WI38 (cell line): ENCODE measurements around the gene SEC14L2.

Experiments used
- H3K4me3 ChIP-seq: 2 replicates; pipeline ENCODE4 v1.5.1; 2011; ENCODE audit warnings: low read depth, mild to moderate bottlenecking, control low read depth, low read length
- TF ChIP-seq, protein P1 (sequence below): IDR thresholded peaks from 2 replicates; pipeline ENCODE4 v1.5.1; 2012; ENCODE audit warnings: low read depth, mild to moderate bottlenecking, control low read depth, low read length

The SEC14L2 gene

DNA sequence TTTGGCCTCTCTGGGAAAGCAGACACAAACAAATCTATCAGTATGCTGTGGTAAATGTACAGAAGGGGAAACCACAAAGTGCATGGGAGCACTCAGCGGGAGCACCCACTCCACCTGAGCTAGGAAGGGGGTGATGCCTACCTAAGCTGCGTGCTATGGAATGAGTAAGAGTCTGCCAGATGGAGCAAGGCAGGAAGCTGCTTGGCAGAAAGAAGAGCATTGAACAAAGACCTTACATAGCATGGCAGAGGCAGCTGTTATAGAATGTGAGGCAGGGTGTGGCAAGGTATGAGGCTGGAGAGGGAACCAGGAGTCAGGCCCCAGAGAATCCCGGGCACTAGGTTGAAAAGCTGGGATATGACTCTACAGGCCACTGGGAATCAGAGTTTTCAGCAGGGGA lies 15.0 kb downstream of the SEC14L2 start:
- TF ChIP-seq, protein P1, sequence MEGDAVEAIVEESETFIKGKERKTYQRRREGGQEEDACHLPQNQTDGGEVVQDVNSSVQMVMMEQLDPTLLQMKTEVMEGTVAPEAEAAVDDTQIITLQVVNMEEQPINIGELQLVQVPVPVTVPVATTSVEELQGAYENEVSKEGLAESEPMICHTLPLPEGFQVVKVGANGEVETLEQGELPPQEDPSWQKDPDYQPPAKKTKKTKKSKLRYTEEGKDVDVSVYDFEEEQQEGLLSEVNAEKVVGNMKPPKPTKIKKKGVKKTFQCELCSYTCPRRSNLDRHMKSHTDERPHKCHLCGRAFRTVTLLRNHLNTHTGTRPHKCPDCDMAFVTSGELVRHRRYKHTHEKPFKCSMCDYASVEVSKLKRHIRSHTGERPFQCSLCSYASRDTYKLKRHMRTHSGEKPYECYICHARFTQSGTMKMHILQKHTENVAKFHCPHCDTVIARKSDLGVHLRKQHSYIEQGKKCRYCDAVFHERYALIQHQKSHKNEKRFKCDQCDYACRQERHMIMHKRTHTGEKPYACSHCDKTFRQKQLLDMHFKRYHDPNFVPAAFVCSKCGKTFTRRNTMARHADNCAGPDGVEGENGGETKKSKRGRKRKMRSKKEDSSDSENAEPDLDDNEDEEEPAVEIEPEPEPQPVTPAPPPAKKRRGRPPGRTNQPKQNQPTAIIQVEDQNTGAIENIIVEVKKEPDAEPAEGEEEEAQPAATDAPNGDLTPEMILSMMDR, result no peak
- no peak overlapping the region for H3K4me3 ChIP-seq

DNA sequence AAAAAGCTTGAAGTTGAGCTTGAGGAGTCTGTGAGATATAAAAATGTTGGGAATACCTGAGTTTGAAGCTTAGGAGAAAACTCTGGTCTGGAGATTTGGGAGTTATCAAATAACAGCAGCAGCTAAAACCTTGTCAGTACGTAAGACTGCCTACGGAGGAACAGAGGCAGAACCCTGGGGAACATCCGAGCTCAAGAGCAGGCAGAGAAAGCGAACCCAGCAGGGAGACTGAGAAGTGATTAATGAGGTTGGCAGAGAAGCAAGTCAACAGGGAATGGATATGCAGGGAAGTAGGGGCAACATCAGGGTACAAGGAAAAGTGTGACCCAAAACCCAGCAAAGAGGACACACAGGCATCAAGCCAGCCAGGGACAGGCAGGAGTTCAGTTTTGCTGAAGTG lies 16.2 kb downstream of the SEC14L2 start:
- H3K4me3 ChIP-seq, result no peak overlapping the region
- TF ChIP-seq, protein P1, result no peak

DNA sequence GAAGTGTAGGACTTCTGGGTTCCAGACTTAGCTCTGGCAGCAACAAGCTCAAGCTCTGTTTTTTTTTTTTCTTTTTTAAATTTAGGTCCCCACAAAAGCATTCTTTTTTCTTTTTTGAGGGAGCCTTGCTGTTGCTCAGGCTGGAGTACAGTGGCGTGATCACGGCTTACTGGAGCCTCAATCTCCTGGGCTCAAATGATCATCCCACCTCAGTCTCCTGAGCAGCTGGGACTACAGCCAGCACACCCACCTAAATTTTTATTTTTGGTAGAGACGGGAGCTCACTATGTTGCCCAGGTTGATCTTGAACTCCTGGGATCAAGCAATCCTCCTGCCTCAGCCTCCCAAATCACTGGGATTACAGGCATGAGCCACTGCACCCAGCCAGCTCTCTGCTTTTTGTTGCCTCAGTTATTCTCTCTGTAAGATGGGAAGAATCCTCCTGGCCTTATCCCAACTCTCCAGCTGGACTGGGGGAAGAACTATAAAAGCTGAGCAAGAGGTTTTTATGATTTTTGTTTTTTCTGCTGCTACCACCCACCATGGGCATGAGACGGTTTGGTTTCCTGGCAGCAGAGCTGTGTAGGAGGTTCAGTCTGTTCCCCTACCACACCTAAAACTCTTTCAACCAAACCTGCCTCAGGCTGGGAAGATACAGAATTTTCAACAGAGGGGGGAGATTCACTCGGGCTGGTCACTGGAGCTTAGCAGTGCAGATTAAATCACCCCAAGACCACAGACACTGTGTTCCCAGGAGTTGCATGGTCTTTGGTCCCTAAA lies 17.1 kb downstream of the SEC14L2 start:
- TF ChIP-seq, protein P1, result no peak

DNA sequence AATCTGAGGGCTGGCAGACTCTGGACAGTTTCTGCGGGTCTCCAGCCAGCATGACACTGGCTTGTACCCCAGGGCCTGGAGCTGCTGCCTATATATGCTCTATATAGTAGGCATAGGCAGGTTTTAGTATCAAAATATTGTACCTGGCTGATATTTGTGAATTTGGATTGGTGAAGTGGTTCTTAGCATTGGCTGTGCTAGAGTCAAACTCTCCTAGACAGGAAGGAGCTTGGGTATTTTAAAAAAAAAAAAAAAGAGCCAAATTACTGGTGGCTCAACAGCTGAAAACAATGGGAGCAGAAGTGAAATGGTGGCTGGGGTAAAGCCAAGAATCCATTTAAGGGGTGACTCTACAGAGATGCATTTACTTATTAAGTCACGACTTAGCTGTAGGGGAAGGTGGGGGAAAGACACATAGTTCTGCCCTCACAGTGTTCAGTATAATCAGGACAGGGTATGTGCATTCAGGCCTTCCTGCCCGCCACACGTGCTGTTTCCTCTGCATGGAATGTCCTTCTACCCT lies 17.8 kb downstream of the SEC14L2 start:
- no peak overlapping the region for H3K4me3 ChIP-seq
- TF ChIP-seq, protein P1, result no peak

More for the DNA sequence above, 17.1 kb downstream of the SEC14L2 start:
- H3K4me3 ChIP-seq, result no peak overlapping the region

DNA sequence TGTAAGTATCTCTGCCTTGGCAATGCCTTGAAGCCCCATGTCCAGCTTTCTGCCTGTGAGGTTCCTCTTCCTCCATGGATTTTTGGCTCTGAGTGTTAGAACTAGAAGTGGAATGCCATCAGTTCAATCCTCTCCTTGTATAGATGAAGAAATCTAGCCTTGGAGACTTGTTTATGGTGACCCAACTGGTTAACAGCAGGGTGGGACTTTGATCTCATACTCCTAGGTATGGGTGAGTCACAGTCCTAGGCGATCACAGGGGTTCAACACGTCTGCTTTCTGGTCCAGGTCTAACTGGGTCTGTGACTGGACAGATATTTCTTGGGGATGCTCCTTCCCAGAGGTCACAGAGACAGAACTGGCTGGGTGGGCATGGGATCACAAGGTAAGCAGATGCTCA lies 19.6 kb downstream of the SEC14L2 start:
- H3K4me3 ChIP-seq, result no peak overlapping the region

DNA sequence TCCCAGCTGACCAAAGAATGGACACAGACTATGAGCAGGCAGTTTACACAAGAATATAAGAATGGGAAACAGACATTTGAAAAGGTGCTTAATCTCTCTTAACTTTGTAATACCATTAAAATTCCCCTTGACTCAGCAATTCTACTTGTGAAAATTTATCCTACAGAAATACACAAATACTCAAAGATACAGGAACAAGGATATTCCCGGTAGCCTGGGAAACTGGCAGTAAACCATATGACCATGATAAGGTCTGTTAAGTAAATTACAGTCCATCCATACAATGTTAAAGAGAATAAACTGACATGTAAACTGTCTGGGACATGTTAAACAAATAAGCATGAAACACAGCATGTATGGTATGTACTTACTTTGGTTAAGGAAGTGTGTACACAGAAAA lies 20.0 kb downstream of the SEC14L2 start:
- H3K4me3 ChIP-seq, result no peak overlapping the region
- TF ChIP-seq, protein P1, result no peak

More for the DNA sequence above, 19.6 kb downstream of the SEC14L2 start:
- TF ChIP-seq, protein P1, result no peak

DNA sequence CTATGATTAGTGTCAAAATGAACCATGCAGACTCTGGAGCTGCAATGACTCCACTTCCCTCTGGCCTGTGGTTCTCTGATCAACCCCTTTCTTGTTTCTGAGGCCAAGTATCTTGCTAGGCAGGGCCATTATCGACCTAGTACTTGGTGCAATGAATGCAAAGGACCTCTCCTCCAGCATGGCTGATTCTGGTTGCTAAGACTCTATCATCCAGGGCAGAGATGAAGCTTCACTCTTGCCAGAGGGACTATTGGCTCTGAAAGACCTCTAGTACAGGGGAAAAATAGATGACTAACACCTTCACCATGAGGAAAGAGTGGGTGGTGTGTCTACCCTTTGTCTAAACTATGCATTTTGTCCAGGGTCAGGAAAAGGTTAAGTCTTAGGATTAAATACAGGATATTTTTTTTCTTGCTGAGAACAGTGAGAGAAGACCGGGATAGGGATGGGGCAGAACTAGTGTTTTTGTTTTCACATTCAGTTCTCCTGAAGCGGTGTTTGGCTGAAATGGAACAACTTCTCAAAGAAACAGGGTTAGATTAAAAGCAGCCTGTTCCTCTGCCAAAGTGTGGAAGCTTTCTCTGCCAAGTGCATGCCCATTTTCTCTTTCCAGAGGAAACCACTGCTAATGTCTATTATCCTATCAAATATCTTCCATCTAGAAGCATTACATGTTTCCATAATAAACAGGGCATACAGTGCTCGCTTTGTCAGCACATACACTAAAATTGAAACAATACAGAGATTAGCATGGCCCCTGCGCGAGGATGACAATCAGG lies 23.7 kb downstream of the SEC14L2 start:
- TF ChIP-seq, protein P1, result no peak
- 0 out of 2 replicates have a peak overlapping the region, but pooled peaks have one; percentile 15 for H3K4me3 ChIP-seq
